RWPE2 (cell line): ENCODE measurements around the gene IRF8.
"Not testable (repeated sequence)": the region's sequence is repeated elsewhere in the genome, so short reads cannot be mapped to it uniquely, and the experiment has no call there.

ENCODE experiments used
- ATAC-seq: fragments of 200-7000 bp; cut with Tn5 transposase; 3 replicates; pipeline ENCODE4 v1.9.1; 2021; ENCODE audit warnings: low read depth
- DNase-seq: peaks from one replicate; pipeline ENCODE4 v3.0.0-alpha.2; 2020; ENCODE audit warnings: low spot score
- H3K27ac ChIP-seq: fragments of 450-650 bp; 2 replicates; pipeline ENCODE4 v1.5.1; 2017; ENCODE audit warnings: mild to moderate bottlenecking; ENCODE audit not compliant: poor library complexity, severe bottlenecking
- H3K27me3 ChIP-seq: fragments of 250-450 bp; sonication (Bioruptor Pico); 2 replicates; pipeline ENCODE4 v1.5.1; 2021; ENCODE audit warnings: mild to moderate bottlenecking, moderate library complexity; ENCODE audit not compliant: insufficient read depth, poor library complexity, severe bottlenecking
- H3K36me3 ChIP-seq: fragments of 250-450 bp; sonication (Bioruptor Pico); 2 replicates; pipeline ENCODE4 v1.5.1; 2020; ENCODE audit warnings: low read depth, mild to moderate bottlenecking, moderate library complexity
- H3K4me1 ChIP-seq: fragments of 250-450 bp; sonication (Bioruptor Pico); 2 replicates; pipeline ENCODE4 v1.5.1; 2021; ENCODE audit warnings: mild to moderate bottlenecking, moderate library complexity; ENCODE audit not compliant: insufficient read depth, poor library complexity, severe bottlenecking
- H3K4me3 ChIP-seq: fragments of 250-450 bp; sonication (Bioruptor Pico); 2 replicates; pipeline ENCODE4 v1.5.1; 2021; ENCODE audit warnings: mild to moderate bottlenecking, moderate library complexity; ENCODE audit not compliant: severe bottlenecking
- H3K9me3 ChIP-seq: fragments of 250-450 bp; sonication (Bioruptor Pico); 2 replicates; pipeline ENCODE4 v1.5.1; 2021; ENCODE audit warnings: mild to moderate bottlenecking, moderate library complexity; ENCODE audit not compliant: severe bottlenecking
- CTCF ChIP-seq: fragments of 450-650 bp; IDR thresholded peaks from one replicate; pipeline ENCODE4 v1.5.1; 2017; ENCODE audit warnings: mild to moderate bottlenecking, moderate library complexity; ENCODE audit not compliant: poor library complexity, severe bottlenecking

The IRF8 gene

GRCh38 chr16:85869206-85869605 lies 29.8 kb upstream of the IRF8 start:
- Histone ChIP-seq H3K9me3 (no peaks in the 10 kb centered on the region), H3K27ac (no peak overlapping the region), H3K36me3 (no peaks in the 10 kb centered on the region), H3K27me3 (peaks cover 45% of the 10 kb centered on the region), H3K4me3 (no peak overlapping the region), H3K4me1 (no peaks in the 10 kb centered on the region)
- DNase-seq: no peak
- no peak for TF ChIP-seq CTCF
- no peak for ATAC-seq

- no peak overlapping the region for H3K4me3 ChIP-seq
- no peaks in the 10 kb centered on the region for H3K9me3 ChIP-seq
- H3K27ac ChIP-seq: no peak overlapping the region
- H3K4me1 ChIP-seq: no peaks in the 10 kb centered on the region
- ATAC-seq (no peak), DNase-seq (no peak)
- peaks cover 45% of the 10 kb centered on the region for H3K27me3 ChIP-seq
- no peaks in the 10 kb centered on the region for H3K36me3 ChIP-seq
- TF ChIP-seq CTCF: no peak
These were observed 29.0 kb upstream of the IRF8 start for GRCh38 chr16:85869785-85870558.

GRCh38 chr16:85871756-85872155 lies 27.2 kb upstream of the IRF8 start:
- no peak for DNase-seq
- ATAC-seq: no peak
- H3K27me3 ChIP-seq: peaks cover 44% of the 10 kb centered on the region
- no peak for TF ChIP-seq CTCF
- H3K27ac ChIP-seq: no peak overlapping the region
- no peak overlapping the region for H3K4me3 ChIP-seq
- no peaks in the 10 kb centered on the region for H3K9me3 ChIP-seq
- no peaks in the 10 kb centered on the region for H3K36me3 ChIP-seq
- no peaks in the 10 kb centered on the region for H3K4me1 ChIP-seq

GRCh38 chr16:85872734-85873133 lies 26.2 kb upstream of the IRF8 start:
- Histone ChIP-seq H3K4me3 (no peak overlapping the region), H3K27me3 (peaks cover 36% of the 10 kb centered on the region), H3K36me3 (no peaks in the 10 kb centered on the region), H3K9me3 (no peaks in the 10 kb centered on the region), H3K4me1 (no peaks in the 10 kb centered on the region), H3K27ac (no peak overlapping the region)
- no peak for TF ChIP-seq CTCF
- no peak for ATAC-seq
- no peak for DNase-seq

GRCh38 chr16:85873153-85873552 lies 25.8 kb upstream of the IRF8 start:
- H3K36me3 ChIP-seq: no peaks in the 10 kb centered on the region
- H3K4me3 ChIP-seq: no peak overlapping the region
- H3K27me3 ChIP-seq: peaks cover 36% of the 10 kb centered on the region
- no peak for DNase-seq
- no peak overlapping the region for H3K27ac ChIP-seq
- H3K9me3 ChIP-seq: no peaks in the 10 kb centered on the region
- TF ChIP-seq CTCF: no peak
- ATAC-seq: no peak
- no peaks in the 10 kb centered on the region for H3K4me1 ChIP-seq

GRCh38 chr16:85874031-85874430 lies 24.9 kb upstream of the IRF8 start:
- H3K27me3 ChIP-seq: peaks cover 34% of the 10 kb centered on the region
- H3K4me3 ChIP-seq, H3K9me3 ChIP-seq, H3K4me1 ChIP-seq, H3K27ac ChIP-seq, H3K36me3 ChIP-seq, DNase-seq, ATAC-seq: not testable (repeated sequence)
